ENCODE measurements around the gene SPCS3.

The SPCS3 gene

GRCh38 chr4:176350671-176351070 lies 30.9 kb downstream of the SPCS3 start:
- no peak for DNase-seq

GRCh38 chr4:176354884-176355283 lies 35.1 kb downstream of the SPCS3 start:
- no peak for DNase-seq

GRCh38 chr4:176357359-176358082 lies 37.8 kb downstream of the SPCS3 start:
- no peak for DNase-seq

- DNase-seq: no peak
Measured at GRCh38 chr4:176358083-176358469, 38.3 kb downstream of the SPCS3 start.

- DNase-seq: no peak
Measured at GRCh38 chr4:176359590-176359989, 39.8 kb downstream of the SPCS3 start.

GRCh38 chr4:176360446-176360845 lies 40.7 kb downstream of the SPCS3 start:
- DNase-seq: no peak

GRCh38 chr4:176363072-176363471 lies 43.3 kb downstream of the SPCS3 start:
- no peak for DNase-seq

GRCh38 chr4:176367771-176368465 lies 48.2 kb downstream of the SPCS3 start:
- no peak for DNase-seq

- no peak for DNase-seq
Measured at GRCh38 chr4:176376032-176376614, 56.4 kb downstream of the SPCS3 start.

- no peak for DNase-seq
Measured at GRCh38 chr4:176377780-176378179, 58.0 kb downstream of the SPCS3 start.

- DNase-seq: no peak
Measured at GRCh38 chr4:176380352-176381157, 60.8 kb downstream of the SPCS3 start.

Measured in NCI-H2107 (cell line).